SIG-M5 treated with dmso at 0.1 percent for 504 hours (cell line): ENCODE results near the gene IGSF9B.

Experiments used
- DNase-seq: peaks from one replicate; lab custom pipeline; 2025; ENCODE audit not compliant: unreplicated experiment; lab: John Stamatoyannopoulos, UW

Gene IGSF9B

DNA sequence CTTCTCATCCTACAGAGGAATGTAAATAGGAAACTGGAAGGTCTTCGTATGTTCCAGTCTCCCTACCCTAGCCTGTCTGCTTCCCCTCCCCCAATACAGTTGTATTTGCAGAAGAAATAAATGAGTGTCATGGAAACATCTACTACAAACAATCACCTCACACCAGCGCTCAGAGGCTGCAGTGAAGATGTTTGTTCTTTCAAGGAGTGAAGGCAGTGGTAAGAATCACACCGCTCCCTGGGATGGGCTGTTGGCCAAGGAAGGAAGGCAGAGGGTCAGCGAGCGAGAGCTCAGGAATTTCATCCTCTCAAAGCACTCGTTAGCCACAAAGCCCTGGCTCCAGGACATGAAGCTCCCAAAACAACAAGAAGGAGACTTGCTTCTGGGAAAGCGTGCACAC is 1.1 kb upstream of the IGSF9B start:
- no peak for DNase-seq

DNA sequence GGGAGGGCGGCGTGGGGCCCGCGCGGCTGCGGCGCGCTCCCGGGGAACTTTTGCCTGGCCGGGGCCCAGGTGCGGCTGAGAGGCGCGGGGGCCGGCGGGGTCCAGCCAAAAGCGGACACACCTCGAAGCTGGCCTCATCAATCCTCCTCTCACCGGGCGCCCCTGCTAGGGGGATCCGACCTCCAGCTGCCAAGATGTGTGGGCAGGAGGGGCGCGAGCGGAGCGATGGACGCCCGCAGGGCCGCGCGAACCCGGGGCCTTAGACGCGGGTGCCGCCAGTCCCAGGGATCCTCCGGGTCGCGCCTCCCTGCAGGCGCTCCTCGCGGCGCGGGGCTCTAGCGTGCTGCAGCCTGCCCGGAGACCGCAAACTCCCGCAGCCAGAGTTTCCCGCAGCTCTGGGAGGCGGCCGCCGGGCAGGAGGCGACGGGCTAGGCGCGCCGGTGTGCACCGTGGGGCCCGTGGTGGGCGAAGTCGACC is 785 bp downstream of the IGSF9B start:
- DNase-seq, result no peak

DNA sequence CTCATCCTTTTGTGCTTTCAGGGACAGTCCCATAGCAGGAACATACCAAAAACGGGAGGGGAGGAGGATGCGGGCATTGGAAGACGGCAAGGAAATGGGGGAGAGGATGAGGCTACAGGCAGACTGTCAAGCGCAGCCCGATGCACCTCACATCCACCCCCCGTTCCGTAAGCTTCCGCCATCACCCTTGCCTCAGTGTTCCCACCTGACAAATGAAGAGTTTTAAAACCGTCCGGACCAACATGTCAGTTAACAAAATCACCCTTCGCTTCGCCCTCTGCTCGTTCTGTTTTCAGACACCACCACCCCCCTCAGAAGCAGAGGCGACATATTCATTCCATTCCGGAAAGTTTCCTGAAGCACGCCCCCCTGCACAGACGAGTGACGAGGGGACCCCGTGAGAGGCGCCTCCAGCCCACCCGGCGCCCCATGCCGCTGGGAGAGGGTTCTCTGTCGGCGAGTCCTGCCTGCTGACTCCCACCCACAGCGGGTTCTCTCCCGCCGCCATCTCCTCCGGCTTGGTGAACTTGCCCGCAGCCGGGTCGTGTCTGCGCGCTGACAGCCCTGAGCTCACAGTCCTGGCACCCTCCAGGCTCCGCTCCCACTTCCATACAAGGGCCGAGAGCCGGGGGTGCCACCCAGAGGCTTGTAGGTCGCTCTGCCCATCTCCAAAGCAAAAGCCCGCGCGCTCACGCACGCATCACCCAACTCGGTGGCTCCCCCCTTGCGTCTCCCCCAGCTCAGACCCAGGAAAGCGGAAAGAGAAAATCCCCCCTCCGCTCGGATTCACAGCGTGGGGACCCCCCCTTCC is 1.5 kb downstream of the IGSF9B start:
- no peak for DNase-seq

DNA sequence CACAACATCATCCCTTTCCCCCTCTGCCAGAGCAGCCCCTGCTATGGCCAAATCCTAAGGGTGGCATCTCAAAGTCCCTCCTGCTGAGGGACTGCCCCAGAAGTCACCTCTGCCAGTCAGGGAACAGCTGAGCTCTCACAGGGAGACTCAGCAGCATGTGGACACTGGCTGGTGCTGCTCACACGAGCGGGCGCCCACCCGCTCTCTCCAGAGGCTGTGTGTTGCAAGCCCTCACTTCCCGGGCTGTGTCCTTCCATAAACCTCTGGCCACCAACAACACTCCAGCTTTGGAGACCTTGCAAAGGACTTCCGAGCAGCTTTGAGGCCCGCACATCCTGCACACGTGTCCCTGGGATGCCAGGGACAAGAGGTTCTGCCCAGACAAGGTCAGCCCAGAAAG is 2.8 kb downstream of the IGSF9B start:
- no peak for DNase-seq

DNA sequence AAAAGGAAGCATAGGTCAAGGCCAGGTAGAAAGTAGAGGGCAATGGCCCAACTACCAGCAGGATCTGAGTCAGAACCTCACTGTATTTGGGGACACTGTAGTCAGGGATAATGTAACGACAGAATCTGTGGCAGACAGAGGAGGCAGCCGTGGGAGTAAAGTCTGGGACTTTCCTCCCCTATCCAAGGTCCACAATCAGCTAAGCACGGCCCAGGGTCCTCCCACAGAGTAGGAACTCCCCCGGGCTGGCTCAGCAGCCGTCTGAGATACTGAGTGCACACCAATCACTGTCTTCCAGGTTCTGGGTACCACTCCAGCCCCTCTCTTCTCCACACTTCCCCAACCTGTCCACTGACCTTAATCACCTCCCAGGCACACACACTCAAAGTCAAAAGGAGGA is 3.2 kb downstream of the IGSF9B start:
- DNase-seq, result no peak

DNA sequence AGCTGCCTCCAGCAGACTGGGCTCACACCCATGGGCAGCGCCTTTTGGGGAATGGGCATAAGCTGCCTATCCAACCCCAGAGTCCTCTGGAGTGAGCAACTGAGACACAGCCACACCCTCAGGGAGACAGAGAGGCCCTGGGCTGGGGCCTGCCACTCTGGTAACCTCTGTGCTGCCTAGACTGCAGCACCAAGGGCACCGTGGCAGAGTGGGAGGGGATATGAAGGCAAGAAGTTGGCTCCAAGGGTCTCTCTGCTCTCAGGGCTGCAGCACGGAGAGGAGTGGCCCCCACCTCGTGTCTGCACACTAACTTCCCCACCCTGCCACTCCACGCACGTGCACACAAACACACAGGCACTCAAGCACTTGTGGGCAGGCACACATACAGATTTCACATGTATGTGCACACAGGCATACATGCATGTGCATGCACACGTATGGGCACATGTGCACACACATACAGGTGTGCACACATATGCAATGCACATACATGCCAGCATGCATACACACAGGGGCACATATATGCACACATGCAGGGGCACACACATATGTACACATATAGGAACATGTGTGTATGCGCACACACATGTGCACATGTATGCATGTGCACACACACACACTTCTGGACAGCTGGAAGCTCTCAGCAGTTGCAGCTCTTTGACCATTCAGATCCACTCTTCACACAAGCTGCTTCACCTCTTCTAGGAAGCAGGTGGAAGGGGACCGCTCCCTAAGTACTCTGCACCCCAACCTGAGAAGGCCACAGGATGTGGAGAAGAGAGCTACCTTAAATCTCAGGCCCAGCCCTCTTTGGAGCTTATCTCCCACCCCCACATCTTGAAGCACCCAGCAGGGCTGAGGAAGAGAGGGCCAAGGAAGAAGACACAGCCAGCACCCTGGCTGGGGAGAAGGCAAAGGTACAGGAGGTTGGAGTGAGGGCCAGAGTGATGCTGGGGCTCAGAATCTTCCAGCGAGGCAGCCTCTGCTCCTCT is 4.3 kb downstream of the IGSF9B start:
- DNase-seq, result no peak

DNA sequence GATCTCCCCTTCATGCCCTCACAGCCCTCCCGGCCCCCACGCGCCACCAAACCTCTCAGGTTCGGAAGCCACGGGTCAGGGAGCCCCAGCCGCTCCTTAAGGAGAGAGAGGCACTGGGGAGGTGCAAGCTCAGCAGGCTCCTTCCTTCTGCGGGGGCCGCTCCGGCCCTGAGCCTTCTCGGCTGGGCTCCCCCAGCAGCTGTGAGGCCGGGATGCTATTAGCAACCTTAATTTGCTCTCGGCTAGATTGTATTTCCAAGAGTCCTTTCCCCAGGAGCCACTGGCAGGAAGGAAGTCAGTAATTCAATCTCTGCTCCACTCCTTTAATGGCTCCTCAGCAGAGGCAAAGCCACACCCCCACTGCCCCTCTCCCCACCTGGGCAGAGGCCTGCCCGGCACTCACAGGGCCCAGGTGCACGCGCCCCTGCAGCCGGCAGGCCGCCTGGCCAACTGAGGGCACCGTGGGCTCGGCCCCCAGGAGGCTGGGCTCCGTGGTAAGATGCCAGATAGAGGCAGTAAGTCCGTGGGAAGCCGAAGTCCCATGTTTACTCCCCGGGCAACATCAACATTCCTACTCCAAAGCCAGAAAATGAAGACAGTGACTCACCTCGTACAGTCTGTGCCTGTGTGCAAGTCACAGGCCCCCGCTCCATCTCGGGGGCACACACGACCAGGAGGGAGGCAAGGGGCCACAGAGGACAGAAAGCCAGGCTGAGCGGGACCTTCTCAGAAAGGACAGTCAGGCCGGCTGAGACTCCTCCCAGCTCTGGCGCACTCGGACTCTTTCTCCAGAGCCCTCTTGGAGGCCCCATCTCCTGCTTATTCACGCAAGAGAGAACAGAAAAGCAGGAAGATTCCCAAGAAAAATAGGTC is 5.2 kb downstream of the IGSF9B start:
- no peak for DNase-seq

DNA sequence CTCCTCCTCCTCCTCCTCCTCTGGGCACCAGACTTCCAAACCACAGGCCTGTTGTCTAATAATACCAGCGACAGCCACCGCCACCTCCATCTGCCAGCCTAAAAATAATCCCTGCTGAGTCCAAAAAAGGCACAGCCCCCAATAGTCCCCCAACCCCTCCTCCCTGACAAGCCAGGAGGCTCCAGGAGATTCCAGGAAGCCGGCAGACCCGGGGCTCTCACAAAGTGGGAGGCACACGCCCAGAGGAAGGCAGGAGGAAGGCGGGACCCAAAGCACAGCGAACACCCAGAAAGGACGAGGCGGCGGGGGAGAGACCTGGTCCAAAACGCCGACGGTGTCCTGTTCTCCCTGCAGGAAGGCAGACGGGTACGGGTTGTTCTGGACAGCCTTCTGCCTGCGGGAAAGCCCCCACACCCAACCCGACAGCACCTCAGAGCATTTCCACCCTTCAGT is 5.9 kb downstream of the IGSF9B start:
- no peak for DNase-seq

DNA sequence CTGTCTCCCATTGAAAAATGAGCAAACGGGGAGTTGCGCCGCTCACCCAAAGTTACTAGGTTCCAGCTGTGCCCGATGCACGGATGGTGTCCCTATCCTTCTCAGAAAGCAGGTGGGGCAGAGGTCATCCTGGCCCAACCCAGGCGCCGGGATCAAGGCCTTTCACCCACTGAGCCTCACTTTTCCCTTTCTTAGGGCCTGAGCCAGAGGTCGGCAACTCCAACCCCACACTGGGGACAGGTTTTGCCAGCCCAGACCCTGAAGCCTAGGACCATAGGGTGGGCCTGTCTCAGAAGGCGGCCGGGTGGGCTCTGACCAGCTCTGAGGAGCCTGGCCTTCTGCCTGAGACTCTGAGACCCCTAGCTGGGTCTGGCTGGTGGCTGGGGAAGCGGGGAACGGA is 6.3 kb downstream of the IGSF9B start:
- DNase-seq, result no peak

DNA sequence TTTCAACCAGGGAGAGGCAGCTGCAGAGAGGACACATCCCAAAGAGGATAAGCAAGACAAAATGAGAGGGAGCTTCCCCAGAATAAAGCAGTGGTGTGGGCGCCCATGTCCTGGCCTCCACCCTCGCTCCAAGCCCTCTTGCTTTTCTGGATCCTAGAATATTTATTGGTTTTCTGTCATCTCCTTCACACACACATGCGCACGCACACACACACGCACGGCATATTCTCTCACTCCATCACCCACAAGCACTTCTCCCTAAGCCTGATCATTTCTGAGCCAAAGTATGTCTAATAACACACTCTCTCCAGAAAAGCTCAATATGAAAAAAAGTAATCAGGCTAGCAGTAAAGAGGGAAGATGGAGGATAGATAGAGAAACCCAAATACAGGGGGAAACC is 7.6 kb downstream of the IGSF9B start:
- no peak for DNase-seq

DNA sequence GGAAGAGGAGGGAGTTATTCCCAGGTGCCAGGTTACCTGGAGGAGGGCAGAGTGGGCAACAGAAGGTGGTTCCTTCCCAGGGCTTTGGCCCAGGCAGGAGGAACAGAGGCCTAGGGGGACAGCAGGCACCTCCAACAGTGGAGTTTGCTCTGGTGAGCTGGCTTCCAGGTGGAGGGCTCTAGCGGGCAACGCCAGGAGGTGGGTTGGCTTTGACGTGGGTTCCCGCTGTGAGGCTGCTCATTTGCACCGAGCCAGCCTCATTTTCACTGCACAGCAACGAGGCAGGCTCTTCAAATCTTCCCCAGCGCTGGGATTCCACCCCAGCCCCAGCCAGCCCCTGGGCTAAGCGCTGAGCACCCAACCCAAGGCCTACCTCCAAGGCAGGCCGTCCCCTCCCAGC is 8.1 kb downstream of the IGSF9B start:
- DNase-seq, result no peak

DNA sequence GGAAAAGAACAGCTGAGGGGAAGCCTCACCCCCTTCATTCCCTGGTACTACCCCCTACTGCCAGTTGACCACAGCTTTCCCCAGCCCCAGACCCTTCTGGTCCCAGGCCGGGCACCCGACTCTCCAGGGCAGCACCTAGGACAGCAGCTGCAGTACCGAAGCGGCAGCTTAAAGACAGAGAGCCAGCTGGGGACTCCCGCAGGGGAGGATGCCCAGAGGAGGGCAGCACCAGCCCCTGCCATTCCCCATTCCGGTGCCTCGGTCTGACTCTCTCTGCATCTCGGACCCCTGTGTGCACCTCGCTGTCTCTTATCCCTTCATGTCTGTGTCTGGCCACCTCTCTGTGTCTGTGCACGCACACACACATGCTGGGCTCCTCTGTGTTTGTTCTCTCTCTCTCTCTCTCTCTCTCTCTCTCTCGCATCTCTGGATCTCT is 9.4 kb downstream of the IGSF9B start:
- peak; percentile 3 for DNase-seq

DNA sequence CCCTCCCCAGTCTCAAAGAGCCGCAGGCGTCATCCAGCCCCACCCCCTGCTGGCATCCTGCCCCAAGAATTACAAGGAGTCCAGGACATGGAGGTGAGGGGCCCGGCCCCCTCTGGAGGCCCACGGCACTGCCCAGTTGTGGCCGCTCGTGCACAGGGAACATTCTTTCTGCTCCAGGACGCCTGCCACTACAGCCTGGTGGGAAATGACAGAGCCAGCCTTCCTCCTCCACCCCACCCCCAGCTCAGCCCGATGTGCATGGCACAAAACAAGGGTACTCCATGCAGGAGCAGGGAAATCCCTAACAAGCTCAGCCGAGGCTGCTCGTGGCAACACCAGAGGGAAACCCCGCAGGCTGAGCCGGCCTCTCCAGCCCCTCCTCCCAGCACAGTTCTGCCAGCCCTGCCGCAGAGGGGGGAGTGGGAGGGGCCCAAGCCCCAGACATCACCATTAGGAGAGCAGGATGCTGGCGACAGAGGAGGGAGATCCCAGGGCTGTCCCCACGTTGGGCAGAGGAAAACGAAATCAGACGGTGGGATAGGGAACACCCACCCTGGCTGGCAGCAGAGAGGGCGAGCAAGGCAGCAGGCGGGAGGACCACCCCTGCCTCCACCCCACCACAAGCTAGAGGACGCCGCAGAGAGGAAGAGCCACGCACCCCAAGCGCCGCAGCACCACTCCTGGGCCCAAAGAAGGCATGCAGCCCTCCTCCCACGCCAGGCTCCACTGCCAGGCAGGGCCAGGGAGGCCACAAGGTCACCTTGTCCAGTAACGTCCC is 10.0 kb downstream of the IGSF9B start:
- DNase-seq, result no peak

DNA sequence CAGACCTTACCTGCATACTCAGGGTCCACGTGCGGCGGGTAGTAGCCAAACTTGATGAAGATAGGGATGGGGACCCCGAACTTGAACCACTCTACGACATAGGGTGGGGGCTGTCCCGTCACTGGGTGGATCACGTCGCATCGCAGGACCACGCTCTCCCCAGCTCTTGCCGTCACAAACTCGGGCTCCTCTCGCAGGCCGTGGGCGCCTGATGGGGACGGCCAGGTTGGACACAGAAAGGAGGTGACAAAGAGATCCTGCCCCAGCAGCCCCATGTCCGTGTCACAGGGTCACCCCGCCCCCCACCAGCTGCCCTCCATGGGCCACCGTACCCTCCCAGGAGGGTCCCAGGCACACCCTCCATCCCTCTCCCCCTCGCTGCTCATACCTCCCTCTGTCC is 10.7 kb downstream of the IGSF9B start:
- no peak for DNase-seq

DNA sequence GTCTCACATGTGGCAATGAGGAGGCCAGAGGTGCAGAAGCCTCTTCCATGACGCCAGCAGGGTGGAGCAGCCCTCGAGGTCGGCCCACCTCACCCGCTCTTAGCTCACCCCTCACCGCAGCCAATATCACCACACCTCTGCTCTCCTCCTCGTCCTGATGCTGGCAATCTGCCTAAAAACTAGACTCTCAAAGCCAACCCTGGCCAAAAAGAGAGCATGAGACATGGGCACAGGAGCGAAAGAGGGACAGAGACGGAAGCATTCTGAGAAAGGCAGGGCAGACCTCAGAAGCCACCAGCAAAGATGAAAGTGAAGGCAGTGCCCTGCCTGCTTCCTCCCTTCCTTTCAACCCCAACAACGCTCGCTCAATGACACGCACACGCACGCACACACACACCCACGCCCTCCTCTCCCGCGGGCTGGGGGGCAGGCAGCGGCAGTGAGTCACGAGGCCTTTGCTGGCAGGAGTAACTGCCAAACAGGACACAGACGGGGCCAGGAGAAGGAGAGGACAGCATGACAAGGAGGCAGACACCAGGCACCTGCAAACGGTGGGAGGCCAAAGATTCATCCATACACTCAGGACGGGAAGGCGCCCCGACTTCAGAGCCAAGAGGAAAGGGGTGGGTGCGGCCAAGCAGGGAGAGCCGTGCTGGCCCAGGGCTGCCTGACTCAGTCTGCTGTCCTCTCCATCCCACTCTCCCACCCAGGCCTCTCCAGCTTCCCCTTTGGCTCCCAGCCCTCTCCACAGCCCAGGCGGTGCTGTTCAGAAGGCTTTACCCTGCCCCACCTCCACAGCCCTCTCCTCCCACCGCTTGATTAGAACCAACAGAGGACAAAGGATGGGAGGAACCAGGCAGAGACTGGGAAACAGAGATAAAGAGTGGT is 11.4 kb downstream of the IGSF9B start:
- DNase-seq, result no peak

DNA sequence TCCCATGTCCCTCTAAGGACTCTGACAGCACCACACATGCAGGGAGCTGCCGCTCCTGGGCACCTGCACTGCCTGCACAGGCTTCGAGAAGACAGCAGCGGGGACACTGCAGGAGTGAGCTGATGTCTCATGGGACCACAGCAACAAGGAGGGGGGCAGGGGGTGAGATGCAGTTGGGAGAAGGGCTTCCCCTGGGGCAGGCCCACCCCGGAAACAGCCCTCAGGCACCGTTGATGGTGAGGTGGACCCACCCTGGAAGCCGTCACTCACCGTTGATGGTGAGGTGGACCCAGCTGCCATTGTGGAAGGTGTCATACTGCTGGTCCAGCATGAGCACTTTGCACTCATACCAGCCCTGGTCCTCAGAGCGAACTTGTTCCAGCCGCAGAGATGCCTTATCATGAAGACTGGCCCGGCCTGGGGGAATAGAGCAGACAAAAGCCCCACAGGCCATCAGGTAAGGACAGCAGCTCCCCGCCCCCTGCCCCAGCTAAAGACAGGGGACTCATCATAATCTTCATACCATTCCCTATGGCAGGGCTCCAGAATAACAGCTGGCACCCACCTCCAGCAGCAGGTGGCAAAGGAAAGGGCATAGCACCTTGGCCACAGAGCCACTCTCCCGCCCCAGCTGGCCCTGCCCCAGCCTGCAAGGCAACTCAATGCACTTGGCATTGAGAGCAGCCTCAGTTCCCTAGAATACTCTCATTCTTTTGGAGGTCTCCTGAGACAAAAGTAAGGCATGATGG is 12.6 kb downstream of the IGSF9B start:
- no peak for DNase-seq

DNA sequence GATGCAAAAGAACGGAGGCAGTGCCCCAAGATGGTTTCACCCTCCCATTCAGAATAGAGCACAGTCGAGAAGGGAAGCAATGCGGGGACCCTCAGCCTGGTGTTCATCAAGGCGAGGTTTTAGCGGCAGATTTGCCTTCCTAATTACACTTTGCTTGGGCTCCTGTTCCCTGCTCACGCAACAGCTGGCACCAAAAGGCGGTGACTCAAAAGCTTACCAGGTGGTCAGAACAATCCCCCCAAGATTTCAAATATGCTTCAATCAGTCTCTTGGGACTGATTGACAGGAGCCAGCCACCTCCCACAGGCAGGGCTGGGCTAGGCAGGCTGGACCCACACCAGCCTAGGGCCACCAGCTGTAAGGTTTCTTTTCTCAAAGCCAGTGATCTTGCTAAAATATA is 14.2 kb downstream of the IGSF9B start:
- DNase-seq, result no peak

DNA sequence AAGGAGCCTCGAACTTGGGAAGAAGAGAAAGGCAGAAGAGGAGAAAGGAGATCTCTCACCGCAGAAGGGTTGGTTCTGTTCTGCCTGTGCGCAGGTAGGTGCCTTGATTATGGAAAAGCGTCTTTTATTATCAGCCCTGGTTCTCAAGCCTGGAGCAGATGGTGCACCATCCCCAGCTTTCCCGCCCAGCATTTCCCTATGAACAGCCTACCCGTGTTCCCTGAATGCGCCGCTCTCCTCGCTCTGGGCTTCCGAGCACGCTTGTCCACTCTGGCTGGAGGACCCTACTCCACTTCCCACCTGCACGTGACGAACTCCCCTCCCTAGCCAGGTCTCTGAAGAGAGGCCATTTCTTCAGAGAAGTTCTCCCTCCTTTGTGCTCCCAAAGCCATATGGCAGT is 15.2 kb downstream of the IGSF9B start:
- no peak for DNase-seq
